GDM1 (cell line): Measurements from ENCODE around the gene LIG1.
"Not testable (repeated sequence)": the region's sequence is repeated elsewhere in the genome, so short reads cannot be mapped to it uniquely, and the experiment has no call there.

ENCODE experiments used
- DNase-seq: peaks from one replicate; lab custom pipeline; 2025; lab: John Stamatoyannopoulos, UW

Gene LIG1

GRCh38 chr19:48070177-48070769, 99.9 kb downstream of the LIG1 start:
- not testable (repeated sequence) for DNase-seq

- DNase-seq, result no peak
Measured at GRCh38 chr19:48069435-48069834, 100.7 kb downstream of the LIG1 start.
